DMS114 treated with DMSO at 0.1 percent for 48 hours (cell line): ENCODE results near the gene NPC1.
A peak's percentile ranks its signal among the peaks of the same experiment; 100 is the strongest.
"Not testable (repeated sequence)": the region's sequence is repeated elsewhere in the genome, so short reads cannot be mapped to it uniquely, and the experiment has no call there.

ENCODE experiments used
- DNase-seq: peaks from one replicate; lab custom pipeline; 2025; ENCODE audit not compliant: unreplicated experiment; lab: John Stamatoyannopoulos, UW

The NPC1 gene

GRCh38 chr18:23526501-23527063, 59.7 kb downstream of the NPC1 start:
- DNase-seq: no peak

GRCh38 chr18:23524213-23524707, 62.0 kb downstream of the NPC1 start:
- DNase-seq: no peak

- DNase-seq: no peak
These were observed 62.7 kb downstream of the NPC1 start for GRCh38 chr18:23523429-23524212.

- no peak for DNase-seq
These were observed 64.4 kb downstream of the NPC1 start for GRCh38 chr18:23521907-23522306.

GRCh38 chr18:23521271-23521670, 65.0 kb downstream of the NPC1 start:
- DNase-seq: no peak

GRCh38 chr18:23519734-23520133, 66.6 kb downstream of the NPC1 start:
- DNase-seq: no peak

- DNase-seq: peak; percentile 59
These were observed 70.3 kb downstream of the NPC1 start for GRCh38 chr18:23515911-23516546.

GRCh38 chr18:23512641-23513040, 73.7 kb downstream of the NPC1 start:
- no peak for DNase-seq

- DNase-seq: not testable (repeated sequence)
These were observed 74.1 kb downstream of the NPC1 start for GRCh38 chr18:23512216-23512615.

GRCh38 chr18:23510923-23511322, 75.4 kb downstream of the NPC1 start:
- not testable (repeated sequence) for DNase-seq

GRCh38 chr18:23506393-23506792, 79.9 kb downstream of the NPC1 start:
- DNase-seq: no peak

- no peak for DNase-seq
These were observed 81.6 kb downstream of the NPC1 start for GRCh38 chr18:23504720-23505119.

- DNase-seq: no peak
These were observed 82.4 kb downstream of the NPC1 start for GRCh38 chr18:23503963-23504344.

GRCh38 chr18:23503038-23503962, 83.0 kb downstream of the NPC1 start, which contains the start of gene RMC1:
Gene RMC1 (plus strand): TSS chr18:23503511. CDS start chr18:23503619, 108 bp downstream.
- DNase-seq: peak; percentile 57

GRCh38 chr18:23502516-23503037, 83.7 kb downstream of the NPC1 start:
- no peak for DNase-seq

- DNase-seq: no peak
These were observed 84.7 kb downstream of the NPC1 start for GRCh38 chr18:23501626-23502025.

GRCh38 chr18:23499291-23499781, 87.0 kb downstream of the NPC1 start:
- DNase-seq: no peak

GRCh38 chr18:23498877-23499276, 87.4 kb downstream of the NPC1 start:
- DNase-seq: peak; percentile 6

GRCh38 chr18:23498117-23498516, 88.2 kb downstream of the NPC1 start:
- no peak for DNase-seq

- DNase-seq: no peak
These were observed 90.4 kb downstream of the NPC1 start for GRCh38 chr18:23495723-23496440.
